Kidney capillary endothelial cell (primary cell): ENCODE results near the gene SH3PXD2A.
"Not testable (repeated sequence)": the region's sequence is repeated elsewhere in the genome, so short reads cannot be mapped to it uniquely, and the experiment has no call there.

Experiments
- DNase-seq: peaks from one replicate; pipeline ENCODE4 v3.0.0-alpha.2; 2018; ENCODE audit warnings: low spot score

The SH3PXD2A gene

GRCh38 chr10:103645141-103646054 is 210.0 kb downstream of the SH3PXD2A start:
- DNase-seq, result peak; percentile 35

- no peak for DNase-seq
These were observed 212.0 kb downstream of the SH3PXD2A start for GRCh38 chr10:103643381-103643780.

DNA sequence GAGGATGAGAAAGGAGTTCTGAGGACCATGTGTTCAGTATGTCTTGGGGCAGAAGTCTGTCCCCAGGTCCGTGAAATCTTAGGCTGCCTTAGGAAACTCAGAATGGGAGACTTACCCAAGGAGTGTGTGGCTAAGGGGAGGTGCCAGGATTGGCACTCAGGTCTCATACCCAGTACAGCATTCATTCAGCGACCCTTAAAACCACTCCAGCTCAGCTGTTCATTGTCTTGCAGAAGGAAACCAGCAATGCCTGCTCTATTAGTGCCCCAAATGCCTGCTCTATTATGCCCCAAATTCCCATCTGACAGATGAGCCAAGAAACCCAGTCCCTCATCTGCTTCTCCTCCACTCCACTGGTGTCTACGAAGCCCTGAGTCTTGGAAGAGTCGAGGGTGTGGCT is 214.1 kb downstream of the SH3PXD2A start:
- no peak for DNase-seq

GRCh38 chr10:103640436-103641181 is 214.8 kb downstream of the SH3PXD2A start:
- DNase-seq, result no peak

GRCh38 chr10:103638948-103639347 is 216.4 kb downstream of the SH3PXD2A start:
- DNase-seq, result no peak

- no peak for DNase-seq
These were observed 217.3 kb downstream of the SH3PXD2A start for GRCh38 chr10:103637927-103638557.

- no peak for DNase-seq
These were observed 218.4 kb downstream of the SH3PXD2A start for GRCh38 chr10:103637011-103637410.

GRCh38 chr10:103636492-103636891 is 218.9 kb downstream of the SH3PXD2A start:
- DNase-seq, result no peak

- no peak for DNase-seq
These were observed 219.8 kb downstream of the SH3PXD2A start for GRCh38 chr10:103635580-103635979.

DNA sequence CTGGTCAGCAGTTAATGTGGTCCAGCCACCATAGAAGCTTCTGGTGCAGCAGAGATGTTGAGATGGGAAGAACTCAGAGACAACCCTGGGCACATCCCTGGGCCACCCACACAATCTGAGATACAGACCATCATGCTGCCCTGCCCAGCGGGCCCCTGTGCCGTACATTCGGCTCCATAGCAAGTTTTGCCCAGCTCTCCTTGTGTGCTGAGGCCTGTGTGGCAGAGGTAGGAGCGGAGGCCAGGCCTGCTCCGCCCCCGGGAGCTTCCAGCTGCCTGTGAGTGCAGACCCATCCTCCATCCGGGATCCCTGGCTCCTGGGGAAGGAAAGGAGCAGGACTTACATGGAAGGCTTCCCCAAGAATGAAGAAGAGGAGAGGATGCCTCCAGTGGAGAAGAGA is 221.5 kb downstream of the SH3PXD2A start:
- no peak for DNase-seq

GRCh38 chr10:103632871-103633270 is 222.5 kb downstream of the SH3PXD2A start:
- DNase-seq, result not testable (repeated sequence)

DNA sequence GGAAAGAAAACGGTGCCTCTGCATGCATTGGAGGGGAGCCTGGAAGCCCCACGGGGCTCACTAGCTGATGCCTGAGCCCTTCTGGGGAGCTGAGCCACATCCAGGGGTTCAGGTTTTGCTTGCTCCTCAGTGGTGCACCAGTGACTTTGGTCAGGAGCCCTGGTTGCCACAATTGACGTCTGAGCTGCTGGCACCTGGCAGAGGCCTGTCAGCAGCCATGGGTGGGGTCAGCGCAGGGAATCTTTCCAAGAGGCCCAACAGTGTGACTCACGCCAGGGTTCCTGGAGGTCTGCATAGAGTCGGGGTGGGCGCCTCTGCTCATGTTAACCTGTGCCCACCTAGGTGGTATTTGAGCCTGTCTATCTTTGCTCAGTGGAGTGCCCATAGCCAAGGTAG is 223.1 kb downstream of the SH3PXD2A start:
- no peak for DNase-seq

DNA sequence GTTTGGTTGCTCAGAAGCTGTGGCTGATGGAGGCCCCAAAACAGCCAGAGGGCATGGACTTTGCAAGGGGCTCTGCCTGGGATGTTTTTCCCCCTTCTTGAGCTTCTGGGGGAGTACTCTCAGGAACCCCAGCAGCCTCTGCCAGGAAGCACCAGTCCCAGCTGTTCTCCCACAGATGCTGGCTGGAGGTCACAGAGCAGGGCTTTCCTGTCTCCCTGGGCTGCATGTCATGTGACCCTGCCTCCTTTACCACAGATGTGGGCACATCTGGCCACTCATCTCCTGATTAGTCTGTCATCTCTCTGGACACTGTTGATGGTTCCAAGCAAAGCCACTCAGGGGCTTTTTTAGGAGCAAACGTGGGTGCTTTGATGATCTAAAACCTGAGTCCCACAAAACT is 225.2 kb downstream of the SH3PXD2A start:
- no peak for DNase-seq

- no peak for DNase-seq
These were observed 225.8 kb downstream of the SH3PXD2A start for GRCh38 chr10:103629581-103629980.

GRCh38 chr10:103627893-103628292 is 227.5 kb downstream of the SH3PXD2A start:
- DNase-seq, result no peak

GRCh38 chr10:103627111-103627892 is 228.1 kb downstream of the SH3PXD2A start:
- no peak for DNase-seq

GRCh38 chr10:103626178-103626577 is 229.2 kb downstream of the SH3PXD2A start:
- DNase-seq, result no peak

DNA sequence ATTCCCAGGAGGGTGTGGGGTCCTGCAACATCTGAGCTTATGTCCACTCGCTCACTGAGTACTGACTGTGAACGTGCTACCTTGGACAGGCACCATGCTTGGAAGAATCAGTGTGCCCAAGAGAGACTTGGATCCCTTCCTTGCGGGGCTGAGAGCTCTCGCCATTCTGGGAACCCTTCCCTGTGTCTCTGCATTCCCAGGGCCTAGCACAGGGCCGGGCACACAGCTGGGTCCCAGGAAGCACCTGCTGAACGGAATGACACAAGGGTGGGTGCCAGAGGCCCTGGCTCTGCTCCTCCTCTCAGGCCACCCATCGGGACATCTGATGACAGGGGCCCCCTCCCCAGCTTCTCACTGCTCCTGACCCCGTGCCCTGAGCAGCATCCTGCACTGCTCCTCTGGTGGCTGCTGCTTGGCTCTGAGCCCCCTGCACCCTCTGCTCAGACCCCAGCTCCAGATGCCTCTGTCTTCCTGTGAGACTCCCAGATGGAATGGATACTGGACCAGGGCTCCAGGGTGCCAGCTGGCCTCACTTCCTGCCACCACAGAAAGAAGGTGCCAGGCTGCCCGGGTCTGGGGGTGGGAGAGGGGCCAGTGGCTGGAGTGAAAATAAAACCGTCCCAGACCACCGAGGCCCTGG is 232.3 kb downstream of the SH3PXD2A start:
- DNase-seq, result no peak

- no peak for DNase-seq
These were observed 233.1 kb downstream of the SH3PXD2A start for GRCh38 chr10:103622286-103622685.

DNA sequence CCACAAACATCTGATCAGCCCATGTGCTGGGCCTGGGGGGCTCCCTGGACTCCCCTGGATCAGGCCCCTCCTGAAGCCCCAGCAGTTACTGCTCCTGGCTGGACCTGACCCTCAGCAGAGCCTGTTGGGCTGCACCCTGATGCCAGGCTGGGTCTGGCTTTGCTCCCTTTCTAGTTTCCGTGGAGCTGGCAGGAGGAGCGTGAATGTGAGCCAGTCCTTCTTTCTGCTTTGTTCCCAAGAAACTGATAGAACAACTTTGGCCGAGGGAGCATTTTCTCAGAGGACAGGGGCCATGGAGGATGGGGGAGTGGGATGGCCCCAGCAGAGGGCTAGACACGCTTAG is 233.6 kb downstream of the SH3PXD2A start:
- DNase-seq, result no peak
